ENCODE results near the gene CTTNBP2. TPM values are rescaled to one million over a fixed set of nuclear protein-coding genes. Genes with fewer than 3 reads are reported as not detected.

Gene CTTNBP2
- total and polyA plus RNA-seq, 2 donors (not counting 1 experiment from before 2014, with no cell fraction given) = 8.3 to 12.0 TPM

DNA sequence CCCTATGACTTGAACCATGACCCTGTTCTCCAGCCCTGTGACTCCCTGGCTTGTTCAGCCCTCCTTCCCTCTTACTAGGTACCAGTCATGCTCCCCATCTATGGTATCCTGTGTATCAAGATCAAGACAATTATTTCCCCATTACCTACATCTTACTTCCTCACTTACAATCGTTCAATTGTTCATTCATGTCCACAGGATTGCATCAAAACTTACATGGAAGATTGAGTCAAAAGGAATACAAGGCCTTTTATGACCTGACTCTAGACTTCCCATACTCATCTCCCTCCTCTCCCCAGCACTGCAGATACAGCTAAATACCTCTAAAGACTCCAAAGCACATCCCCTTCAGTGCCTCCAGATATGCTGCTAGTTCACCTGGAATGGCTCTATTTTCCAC lies 109.2 kb downstream of the CTTNBP2 start:
- Histone ChIP-seq H3K27me3 (ENCODE audit: control insufficient read depth, insufficient read depth, low read length) (no peaks in the 10 kb centered on the region), H3K36me3 (ENCODE audit: control insufficient read depth, insufficient read depth, low read length) (no peaks in the 10 kb centered on the region), H3K4me2 (ENCODE audit: extremely low read depth, insufficient read depth, low read length) (no peak overlapping the region), H3K4me1 (ENCODE audit: control insufficient read depth, extremely low read depth, insufficient read depth, low read length) (no peaks in the 10 kb centered on the region), H3K4me3 (replicated peaks in 1 of 4; ENCODE audit: control extremely low read depth in 1 of 4, insufficient read depth in 1 of 4, low read depth in 3 of 4, low read length in 4 of 4) (no peak overlapping the region), H4K20me1 (ENCODE audit: control insufficient read depth, extremely low read depth, insufficient read depth, low read length) (no peaks in the 10 kb centered on the region), H3K27ac (ENCODE audit: insufficient read depth, low read length) (no peak overlapping the region), H3K79me2 (ENCODE audit: control insufficient read depth, insufficient read depth, low read length) (no peaks in the 10 kb centered on the region), H3K9ac (ENCODE audit: insufficient read depth, low read length) (no peak overlapping the region), H3K9me3 (ENCODE audit: control insufficient read depth, insufficient read depth, low read depth, low read length) (no peaks in the 10 kb centered on the region), H2AFZ (ENCODE audit: low read length) (no peak overlapping the region)
- DNase-seq (ENCODE audit: low read depth in 2 of 2) = no peak
- TF ChIP-seq EZH2 (IDR thresholded peaks at IDR 0.05; ENCODE audit: low read length, missing control alignments) = no peak
- TF ChIP-seq, protein P1, sequence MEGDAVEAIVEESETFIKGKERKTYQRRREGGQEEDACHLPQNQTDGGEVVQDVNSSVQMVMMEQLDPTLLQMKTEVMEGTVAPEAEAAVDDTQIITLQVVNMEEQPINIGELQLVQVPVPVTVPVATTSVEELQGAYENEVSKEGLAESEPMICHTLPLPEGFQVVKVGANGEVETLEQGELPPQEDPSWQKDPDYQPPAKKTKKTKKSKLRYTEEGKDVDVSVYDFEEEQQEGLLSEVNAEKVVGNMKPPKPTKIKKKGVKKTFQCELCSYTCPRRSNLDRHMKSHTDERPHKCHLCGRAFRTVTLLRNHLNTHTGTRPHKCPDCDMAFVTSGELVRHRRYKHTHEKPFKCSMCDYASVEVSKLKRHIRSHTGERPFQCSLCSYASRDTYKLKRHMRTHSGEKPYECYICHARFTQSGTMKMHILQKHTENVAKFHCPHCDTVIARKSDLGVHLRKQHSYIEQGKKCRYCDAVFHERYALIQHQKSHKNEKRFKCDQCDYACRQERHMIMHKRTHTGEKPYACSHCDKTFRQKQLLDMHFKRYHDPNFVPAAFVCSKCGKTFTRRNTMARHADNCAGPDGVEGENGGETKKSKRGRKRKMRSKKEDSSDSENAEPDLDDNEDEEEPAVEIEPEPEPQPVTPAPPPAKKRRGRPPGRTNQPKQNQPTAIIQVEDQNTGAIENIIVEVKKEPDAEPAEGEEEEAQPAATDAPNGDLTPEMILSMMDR (conservative IDR thresholded peaks at IDR 0.05 in 1 of 2, IDR thresholded peaks at IDR 0.05 in 1 of 2; ENCODE audit: low read depth in 1 of 2, low read length in 2 of 2) = no peak

DNA sequence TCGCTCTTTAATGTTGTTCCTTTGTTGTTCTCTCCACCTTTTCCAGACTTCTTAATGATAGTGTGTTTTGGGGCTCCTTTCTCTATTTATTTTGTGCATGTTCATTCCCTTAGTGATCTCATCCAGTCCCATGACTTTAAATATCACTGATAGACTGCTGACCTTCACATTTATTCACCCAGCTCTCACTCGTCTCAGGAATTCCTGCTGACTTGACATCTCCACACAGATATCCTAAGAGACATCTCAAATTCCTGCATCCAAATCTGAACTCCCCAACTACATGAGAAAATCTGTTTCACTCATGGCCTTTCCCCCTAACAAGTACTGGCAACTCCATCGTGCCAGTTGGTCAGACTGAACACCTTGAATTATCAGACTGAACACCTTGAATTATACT lies 111.2 kb downstream of the CTTNBP2 start:
- Histone ChIP-seq H2AFZ (ENCODE audit: low read length) (no peak overlapping the region), H3K4me1 (ENCODE audit: control insufficient read depth, extremely low read depth, insufficient read depth, low read length) (no peaks in the 10 kb centered on the region), H3K4me2 (ENCODE audit: extremely low read depth, insufficient read depth, low read length) (no peak overlapping the region), H3K27ac (ENCODE audit: insufficient read depth, low read length) (no peak overlapping the region), H3K79me2 (ENCODE audit: control insufficient read depth, insufficient read depth, low read length) (no peaks in the 10 kb centered on the region), H3K9me3 (ENCODE audit: control insufficient read depth, insufficient read depth, low read depth, low read length) (no peaks in the 10 kb centered on the region), H3K27me3 (ENCODE audit: control insufficient read depth, insufficient read depth, low read length) (no peaks in the 10 kb centered on the region), H3K36me3 (ENCODE audit: control insufficient read depth, insufficient read depth, low read length) (peaks cover 2% of the 10 kb centered on the region), H3K4me3 (replicated peaks in 1 of 4; ENCODE audit: control extremely low read depth in 1 of 4, insufficient read depth in 1 of 4, low read depth in 3 of 4, low read length in 4 of 4) (no peak overlapping the region), H4K20me1 (ENCODE audit: control insufficient read depth, extremely low read depth, insufficient read depth, low read length) (no peaks in the 10 kb centered on the region), H3K9ac (ENCODE audit: insufficient read depth, low read length) (no peak overlapping the region)
- DNase-seq (ENCODE audit: low read depth in 2 of 2) = no peak
- TF ChIP-seq, protein P1 (conservative IDR thresholded peaks at IDR 0.05 in 1 of 2, IDR thresholded peaks at IDR 0.05 in 1 of 2; ENCODE audit: low read depth in 1 of 2, low read length in 2 of 2) = no peak
- no peak for TF ChIP-seq EZH2 (IDR thresholded peaks at IDR 0.05; ENCODE audit: low read length, missing control alignments)

DNA sequence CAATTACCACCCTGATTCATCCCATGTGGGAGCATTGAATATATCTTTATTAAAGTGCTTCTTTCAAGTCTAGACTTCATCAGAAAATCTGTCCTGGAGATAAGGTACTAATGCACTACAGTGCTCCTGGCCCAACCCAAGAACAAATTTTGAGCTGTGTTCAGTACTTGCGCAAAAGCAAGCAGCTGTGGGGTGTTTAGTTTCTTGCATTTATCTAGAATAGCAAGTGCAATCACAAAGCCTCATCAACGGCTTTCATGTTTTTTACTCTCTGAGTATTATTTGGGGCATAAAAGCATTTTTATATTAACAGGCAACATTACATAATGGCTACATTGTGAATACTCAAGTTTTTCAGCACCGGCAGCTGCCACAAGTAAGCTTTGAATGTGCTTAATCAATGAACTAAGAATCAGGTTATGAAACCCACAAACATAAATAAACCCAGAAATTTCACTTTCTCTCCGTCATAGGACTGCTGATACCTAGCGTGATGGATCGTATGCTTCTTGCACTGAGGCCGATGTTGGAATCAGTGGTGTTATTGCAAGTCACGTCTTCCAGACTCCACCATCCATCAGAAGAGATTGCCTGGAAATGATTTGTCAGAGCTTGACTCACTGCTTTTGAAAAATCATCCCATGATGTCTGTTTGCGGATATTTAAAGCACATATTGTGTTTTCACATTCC lies 113.1 kb downstream of the CTTNBP2 start:
- H3K36me3 ChIP-seq (ENCODE audit: control insufficient read depth, insufficient read depth, low read length) = peaks cover 3% of the 10 kb centered on the region
- H3K4me3 ChIP-seq (replicated peaks in 1 of 4; ENCODE audit: control extremely low read depth in 1 of 4, insufficient read depth in 1 of 4, low read depth in 3 of 4, low read length in 4 of 4) = no peak overlapping the region
- DNase-seq (ENCODE audit: low read depth in 2 of 2) = peak; percentile 50 to 97
- H3K4me2 ChIP-seq (ENCODE audit: extremely low read depth, insufficient read depth, low read length) = no peak overlapping the region
- H3K79me2 ChIP-seq (ENCODE audit: control insufficient read depth, insufficient read depth, low read length) = no peaks in the 10 kb centered on the region
- no peak overlapping the region for H3K9ac ChIP-seq (ENCODE audit: insufficient read depth, low read length)
- H3K27me3 ChIP-seq (ENCODE audit: control insufficient read depth, insufficient read depth, low read length) = no peaks in the 10 kb centered on the region
- no peaks in the 10 kb centered on the region for H3K4me1 ChIP-seq (ENCODE audit: control insufficient read depth, extremely low read depth, insufficient read depth, low read length)
- no peaks in the 10 kb centered on the region for H3K9me3 ChIP-seq (ENCODE audit: control insufficient read depth, insufficient read depth, low read depth, low read length)
- H2AFZ ChIP-seq (ENCODE audit: low read length) = no peak overlapping the region
- TF ChIP-seq, protein P1 (conservative IDR thresholded peaks at IDR 0.05 in 1 of 2, IDR thresholded peaks at IDR 0.05 in 1 of 2; ENCODE audit: low read depth in 1 of 2, low read length in 2 of 2) = no peak
- no peak for TF ChIP-seq EZH2 (IDR thresholded peaks at IDR 0.05; ENCODE audit: low read length, missing control alignments)
- no peaks in the 10 kb centered on the region for H4K20me1 ChIP-seq (ENCODE audit: control insufficient read depth, extremely low read depth, insufficient read depth, low read length)
- no peak overlapping the region for H3K27ac ChIP-seq (ENCODE audit: insufficient read depth, low read length)

Data from fibroblast of lung (primary cell).